ENCODE data around the gene PLXNA2.

DNA sequence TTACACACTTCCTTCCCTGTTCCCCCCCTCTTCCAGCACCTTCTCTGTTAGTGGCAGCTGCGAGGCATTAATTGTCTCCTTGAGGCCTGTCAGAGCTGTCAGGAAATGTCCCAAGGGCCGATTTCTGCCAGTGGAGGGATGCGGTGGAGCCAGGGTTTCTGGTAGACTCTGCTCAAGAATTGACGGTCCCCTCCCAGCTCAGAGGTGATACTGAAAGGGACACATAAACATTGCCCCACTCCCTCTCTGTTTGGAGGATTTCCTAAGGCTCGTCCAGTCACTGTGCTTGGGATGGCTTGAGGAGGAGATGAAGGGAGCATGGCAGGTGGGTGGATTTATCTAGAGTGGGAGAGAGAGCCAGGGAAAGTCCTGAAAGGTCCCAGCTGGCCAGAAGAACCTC, 271.8 kb downstream of the PLXNA2 start:
- TF ChIP-seq, protein P1, sequence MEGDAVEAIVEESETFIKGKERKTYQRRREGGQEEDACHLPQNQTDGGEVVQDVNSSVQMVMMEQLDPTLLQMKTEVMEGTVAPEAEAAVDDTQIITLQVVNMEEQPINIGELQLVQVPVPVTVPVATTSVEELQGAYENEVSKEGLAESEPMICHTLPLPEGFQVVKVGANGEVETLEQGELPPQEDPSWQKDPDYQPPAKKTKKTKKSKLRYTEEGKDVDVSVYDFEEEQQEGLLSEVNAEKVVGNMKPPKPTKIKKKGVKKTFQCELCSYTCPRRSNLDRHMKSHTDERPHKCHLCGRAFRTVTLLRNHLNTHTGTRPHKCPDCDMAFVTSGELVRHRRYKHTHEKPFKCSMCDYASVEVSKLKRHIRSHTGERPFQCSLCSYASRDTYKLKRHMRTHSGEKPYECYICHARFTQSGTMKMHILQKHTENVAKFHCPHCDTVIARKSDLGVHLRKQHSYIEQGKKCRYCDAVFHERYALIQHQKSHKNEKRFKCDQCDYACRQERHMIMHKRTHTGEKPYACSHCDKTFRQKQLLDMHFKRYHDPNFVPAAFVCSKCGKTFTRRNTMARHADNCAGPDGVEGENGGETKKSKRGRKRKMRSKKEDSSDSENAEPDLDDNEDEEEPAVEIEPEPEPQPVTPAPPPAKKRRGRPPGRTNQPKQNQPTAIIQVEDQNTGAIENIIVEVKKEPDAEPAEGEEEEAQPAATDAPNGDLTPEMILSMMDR (CRISPR knock-in tag; IDR thresholded peaks at IDR 0.05): no peak
- TF ChIP-seq GABPA (IDR thresholded peaks at IDR 0.05; ENCODE audit: low read depth, low read length): no peak
- no peak for TF ChIP-seq GABPA (CRISPR knock-in tag; IDR thresholded peaks at IDR 0.05; ENCODE audit: low read depth)

Measured in HepG2 (cell line).